ENCODE results near the gene UGT1A5. TPM values are rescaled to one million over a fixed set of nuclear protein-coding genes. Genes with fewer than 3 reads are reported as not detected.

The UGT1A5 gene
- total and polyA plus RNA-seq, 2 of the 8 experiments (the other 6 are each of a cell fraction or from before 2014, with no cell fraction given), result not detected

- Histone ChIP-seq H4K5ac (ENCODE audit: insufficient read length, low read depth, low read length) (no peak overlapping the region), H3K23ac (ENCODE audit: insufficient read length) (no peak overlapping the region), H2AFZ (ENCODE audit: low read length) (no peak overlapping the region), H2BK12ac (ENCODE audit: low read depth, low read length) (no peak overlapping the region), H3K9ac (replicated peaks in 1 of 4; ENCODE audit: extremely low read depth in 1 of 4, low read depth in 3 of 4, low read length in 3 of 4) (no peak overlapping the region), H3K18ac (ENCODE audit: extremely low read depth, low read length) (no peak overlapping the region), H3K36me3 (ENCODE audit: control insufficient read depth in 2 of 4, insufficient read depth in 4 of 4, low read length in 3 of 4) (no peaks in the 10 kb centered on the region), H3K23me2 (ENCODE audit: low read depth, low read length) (no peaks in the 10 kb centered on the region), H4K8ac (ENCODE audit: extremely low read depth, insufficient read depth, low read length) (no peak overlapping the region), H3K4me3 (ENCODE audit: extremely low read depth in 1 of 4, insufficient read depth in 2 of 4, low read depth in 3 of 4, low read length in 4 of 4) (no peak overlapping the region), H4K91ac (replicated peaks; ENCODE audit: insufficient read length, low read length) (no peak overlapping the region), H3K4me1 (replicated peaks in 1 of 4; ENCODE audit: control insufficient read depth in 3 of 4, insufficient read depth in 4 of 4, low read length in 3 of 4) (no peaks in the 10 kb centered on the region; a peak in 1 of 7 replicates), H3K56ac (replicated peaks; ENCODE audit: insufficient read length, low read depth, low read length) (no peak overlapping the region), H3K14ac (ENCODE audit: insufficient read length) (no peak overlapping the region), H3K79me2 (ENCODE audit: control insufficient read depth in 1 of 2, insufficient read depth in 2 of 2, low read length in 2 of 2) (no peaks in the 10 kb centered on the region), H2BK120ac (replicated peaks; ENCODE audit: low read depth, low read length) (no peak overlapping the region), H4K20me1 (replicated peaks in 1 of 2; ENCODE audit: control insufficient read depth in 1 of 2, insufficient read depth in 2 of 2, low read length in 2 of 2) (no peaks in the 10 kb centered on the region), H3K79me1 (ENCODE audit: low read depth, low read length) (no peaks in the 10 kb centered on the region), H3K27me3 (replicated peaks in 1 of 4; ENCODE audit: control insufficient read depth in 3 of 4, extremely low read depth in 1 of 4, insufficient read depth in 3 of 4, low read length in 3 of 4) (no peaks in the 10 kb centered on the region), H3K4ac (replicated peaks; ENCODE audit: insufficient read length, low read depth, low read length) (no peak overlapping the region), H3K9me3 (ENCODE audit: insufficient read depth in 2 of 2, low read depth in 1 of 2, low read length in 1 of 2) (no peaks in the 10 kb centered on the region), H2AK5ac (ENCODE audit: low read depth, low read length) (no peak overlapping the region), H3K27ac (ENCODE audit: low read depth, low read length) (no peak overlapping the region), H2BK20ac (ENCODE audit: low read length) (no peak overlapping the region), H3K4me2 (ENCODE audit: insufficient read depth in 1 of 2, low read depth in 2 of 2, low read length in 2 of 2) (no peak overlapping the region), H2BK15ac (ENCODE audit: low read length) (no peak overlapping the region), H2BK5ac (ENCODE audit: low read depth, low read length) (no peak overlapping the region)
- DNase-seq (ENCODE audit: low read depth in 1 of 2, low spot score in 2 of 2) (no peak), FAIRE-seq (no peak)
- TF ChIP-seq POLR2AphosphoS5 (IDR thresholded peaks at IDR 0.05; ENCODE audit: low read depth, low read length) (no peak), FOSL1 (IDR thresholded peaks at IDR 0.05; ENCODE audit: insufficient read depth, low read depth, low read length) (no peak), SP4 (IDR thresholded peaks at IDR 0.05; ENCODE audit: low read length) (no peak), KDM5A (IDR thresholded peaks at IDR 0.05; ENCODE audit: low read length) (no peak), RNF2 (IDR thresholded peaks at IDR 0.05; ENCODE audit: borderline replicate concordance, low read depth, low read length, missing control alignments, poor library complexity, severe bottlenecking) (no peak), KDM1A (IDR thresholded peaks at IDR 0.05; ENCODE audit: borderline replicate concordance, low read length) (no peak), EGR1 (IDR thresholded peaks at IDR 0.05; ENCODE audit: borderline replicate concordance, low read depth, low read length) (no peak), RBBP5 (IDR thresholded peaks at IDR 0.05; ENCODE audit: borderline replicate concordance, low read depth, low read length) (no peak)
- TF ChIP-seq, protein P1, sequence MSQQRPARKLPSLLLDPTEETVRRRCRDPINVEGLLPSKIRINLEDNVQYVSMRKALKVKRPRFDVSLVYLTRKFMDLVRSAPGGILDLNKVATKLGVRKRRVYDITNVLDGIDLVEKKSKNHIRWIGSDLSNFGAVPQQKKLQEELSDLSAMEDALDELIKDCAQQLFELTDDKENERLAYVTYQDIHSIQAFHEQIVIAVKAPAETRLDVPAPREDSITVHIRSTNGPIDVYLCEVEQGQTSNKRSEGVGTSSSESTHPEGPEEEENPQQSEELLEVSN (IDR thresholded peaks at IDR 0.05), result no peak
- ChIA-PET CTCF (ENCODE audit: partially characterized antibody) (interaction anchor here (0.8 kb wide), 1 partner anchor 579 kb away, joined by 3 read pairs; no protein-coding TSS in a partner anchor), POLR2A (ENCODE audit: partially characterized antibody) (no interaction called here)
- 88% methylated on average over 2 of the region's 2 CpGs; no CpG with 5 or more reads in 1 of the 2 experiments for WGBS, 2 experiments (ENCODE audit: extremely low coverage in 1 of 2, insufficient coverage in 1 of 2, insufficient read length in 1 of 2, insufficient replicate concordance in 2 of 2, low coverage in 1 of 2, low lambda C conversion rate in 2 of 2, missing lambda C conversion rate in 1 of 2)
Measured at GRCh38 chr2:233676046-233676445, 36.7 kb upstream of the UGT1A5 start.

All from H1 (cell line).